Esophagus muscularis mucosa (tissue), 3 donors: ENCODE measurements around the gene ELFN2.

ENCODE experiments used
- CTCF ChIP-seq, 3 experiments: fragments of 200-600 bp in 2 of 3; fragments of 450-650 bp in 1 of 3; sonication (generic) in 2 of 3; IDR thresholded peaks; one replicate each; pipeline ENCODE4 v1.5.1; 2017 to 2019; ENCODE audit warnings: antibody characterized with exemption in 3 of 3, mild to moderate bottlenecking in 2 of 3, moderate library complexity in 1 of 3
- POLR2A ChIP-seq: fragments of 450-650 bp; IDR thresholded peaks from one replicate; pipeline ENCODE4 v1.6.1; 2017; ENCODE audit warnings: antibody characterized with exemption, moderate library complexity, mild to moderate bottlenecking, low read depth
- POLR2AphosphoS5 ChIP-seq, 2 donors: sonication (generic); formaldehyde crosslinking; IDR thresholded peaks; one replicate each; pipeline ENCODE4 v1.6.1; 2017; ENCODE audit warnings: antibody characterized with exemption in 2 of 2

- TF ChIP-seq CTCF (IDR thresholded peaks at IDR 0.05) (no peak), POLR2A (no peak), POLR2AphosphoS5 (IDR thresholded peaks at IDR 0.05) (no peak)
These were observed 16.7 kb upstream of the ELFN2 start for GRCh38 chr22:37443977-37444376.
